Transverse colon (tissue), 4 donors: ENCODE data around the gene GCNT1. TPM values are rescaled to one million over a fixed set of nuclear protein-coding genes. Genes with fewer than 3 reads are reported as not detected.

ENCODE experiments used
- DNase-seq: peaks from one replicate; pipeline ENCODE4 v3.0.0-alpha.2; 2019
- H3K27ac ChIP-seq, 4 donors: fragments of 200-600 bp; sonication (generic); 2 replicates each; pipeline ENCODE4 v1.5.1; 2016 to 2018; ENCODE audit warnings: inconsistent platforms in 4 of 4
- H3K27me3 ChIP-seq: fragments of 200-600 bp; sonication (generic); 2 replicates; pipeline ENCODE4 v1.5.1; 2017; ENCODE audit warnings: inconsistent platforms
- H3K36me3 ChIP-seq, 4 donors: fragments of 200-600 bp; sonication (generic); 2 replicates each; pipeline ENCODE4 v1.5.1; 2017 to 2019; ENCODE audit warnings: inconsistent platforms in 4 of 4
- H3K4me1 ChIP-seq, 4 donors: fragments of 200-600 bp; sonication (generic); 2 replicates each; pipeline ENCODE4 v1.5.1; 2017 to 2020; ENCODE audit warnings: inconsistent platforms in 4 of 4
- H3K4me3 ChIP-seq, 4 donors: fragments of 200-600 bp; sonication (generic); 1 replicate in 1 of 4; 2 replicates in 3 of 4; pipeline versions ENCODE4 v1.5.1 to v1.6.1; 2017 to 2019; ENCODE audit warnings: inconsistent platforms in 4 of 4
- H3K9me3 ChIP-seq, 2 donors: fragments of 200-600 bp; sonication (generic); 2 replicates each; pipeline ENCODE4 v1.5.1; 2017 to 2019; ENCODE audit warnings: inconsistent platforms in 2 of 2
- CTCF ChIP-seq, 5 experiments: fragments of 200-600 bp in 3 of 5; fragments of 450-650 bp in 2 of 5; sonication (generic) in 3 of 5; IDR thresholded peaks; 1 replicate in 2 of 5; 2 replicates in 3 of 5; pipeline ENCODE4 v1.5.1; 2016 to 2017; ENCODE audit warnings: antibody characterized with exemption in 5 of 5, inconsistent platforms in 3 of 5, mild to moderate bottlenecking in 2 of 5, moderate library complexity in 1 of 5
- EP300 ChIP-seq: sonication (generic); formaldehyde crosslinking; IDR thresholded peaks from one replicate; pipeline ENCODE4 v1.6.1; 2017; ENCODE audit warnings: antibody characterized with exemption, low read depth
- POLR2A ChIP-seq: fragments of 450-650 bp; IDR thresholded peaks from one replicate; pipeline ENCODE4 v1.6.1; 2016; ENCODE audit warnings: antibody characterized with exemption, mild to moderate bottlenecking, moderate library complexity
- POLR2AphosphoS5 ChIP-seq, 3 donors: sonication (generic); formaldehyde crosslinking; IDR thresholded peaks; one replicate each; pipeline ENCODE4 v1.6.1; 2016; ENCODE audit warnings: antibody characterized with exemption in 3 of 3
- WGBS, 2 donors: methylation state at CpG; one replicate each; pipeline ENCODE4 v1.1.5; 2018; ENCODE audit warnings: low coverage in 1 of 2; 5-methylcytosine and 5-hydroxymethylcytosine counted together
- in situ Hi-C, 4 donors: fragments of 200-750 bp; cut with MboI; loops; one replicate each; pipeline versions ENCODE4 v1.15.0 to v1.15.1; 2017; ENCODE audit warnings: low sequenced_read_pairs in 3 of 4, low pct_ligation_motif_present in 1 of 4, low pct_unique_long_range_greater_than_20kb in 1 of 4
- intact Hi-C: fragments of 100-400 bp; cut with DNase I; formaldehyde crosslinking; loops from one replicate; pipeline ENCODE4 v1.15.1; 2023; ENCODE audit warnings: low total_unique reads
- total RNA-seq, 4 donors: library from RNA; depleted of rRNA; stranded (reverse); fragments of >200 nt; gene quantifications; one replicate each; pipeline ENCODE4 v1.1.0, GENCODE V29; 2016

GCNT1 gene
- total RNA-seq, 4 donors from 2014 or later = 12.7 to 52.0 (median 27.8) TPM

GRCh38 chr9:76423216-76424177, 35.5 kb upstream of the GCNT1 start:
- intact Hi-C loops = no loop called here
- Histone ChIP-seq H3K9me3 (no peaks in the 10 kb centered on the region), H3K27me3 (no peaks in the 10 kb centered on the region), H3K4me1 (peaks cover 0 to 3% (median 0%) of the 10 kb centered on the region in 4 donors), H3K36me3 (no peaks in the 10 kb centered on the region), H3K4me3 (no peak overlapping the region), H3K27ac (no peak overlapping the region)
- TF ChIP-seq CTCF (IDR thresholded peaks at IDR 0.05) (no peak), POLR2A (no peak), POLR2AphosphoS5 (IDR thresholded peaks at IDR 0.05) (no peak), EP300 (no peak)
- no peak for DNase-seq
- in situ Hi-C loops = no loop called here
- 65 to 100% methylated on average over 1 to 2 of the region's 2 CpGs for WGBS, 2 donors

GRCh38 chr9:76424491-76424890, 34.5 kb upstream of the GCNT1 start:
- WGBS, 2 donors = 70 to 90% methylated on average over 4 of the region's 4 CpGs
- H3K27ac ChIP-seq = no peak overlapping the region
- peaks cover 0 to 3% (median 0%) of the 10 kb centered on the region in 4 donors for H3K4me1 ChIP-seq
- H3K27me3 ChIP-seq = no peaks in the 10 kb centered on the region
- DNase-seq = no peak
- H3K36me3 ChIP-seq = no peaks in the 10 kb centered on the region
- H3K9me3 ChIP-seq = no peaks in the 10 kb centered on the region
- TF ChIP-seq CTCF (IDR thresholded peaks at IDR 0.05) = no peak
- no peak for TF ChIP-seq POLR2AphosphoS5 (IDR thresholded peaks at IDR 0.05)
- no peak for TF ChIP-seq EP300
- no peak for TF ChIP-seq POLR2A
- intact Hi-C loops (no loop called here), in situ Hi-C loops (no loop called here)
- H3K4me3 ChIP-seq = no peak overlapping the region

- TF ChIP-seq CTCF (IDR thresholded peaks at IDR 0.05) = no peak
- TF ChIP-seq POLR2AphosphoS5 (IDR thresholded peaks at IDR 0.05) = no peak
- TF ChIP-seq EP300 = no peak
- TF ChIP-seq POLR2A = no peak
Observed at GRCh38 chr9:76425677-76426453, 33.1 kb upstream of the GCNT1 start.

GRCh38 chr9:76426807-76427419, 32.1 kb upstream of the GCNT1 start:
- no peak overlapping the region for H3K4me3 ChIP-seq
- 33 to 84% methylated on average over 1 to 7 of the region's 7 CpGs for WGBS, 2 donors
- no peaks in the 10 kb centered on the region for H3K27me3 ChIP-seq
- TF ChIP-seq CTCF (IDR thresholded peaks at IDR 0.05) (no peak), EP300 (no peak), POLR2A (no peak), POLR2AphosphoS5 (IDR thresholded peaks at IDR 0.05) (no peak)
- in situ Hi-C loops (loop anchor here in 3 of 4 donors (25.0 kb wide), 2 partner anchors 285 to 585 kb away; partner anchors contain the start of gene FOXB2 (in 2 of the 3)), intact Hi-C loops (no loop called here)
- H3K4me1 ChIP-seq = no peaks in the 10 kb centered on the region
- H3K36me3 ChIP-seq = no peaks in the 10 kb centered on the region
- no peak for DNase-seq
- no peak overlapping the region for H3K27ac ChIP-seq
- H3K9me3 ChIP-seq = no peaks in the 10 kb centered on the region

More at GRCh38 chr9:76425677-76426453, 33.1 kb upstream of the GCNT1 start:
- Histone ChIP-seq H3K27me3 (no peaks in the 10 kb centered on the region), H3K27ac (no peak overlapping the region), H3K4me3 (no peak overlapping the region), H3K4me1 (no peaks in the 10 kb centered on the region), H3K36me3 (no peaks in the 10 kb centered on the region), H3K9me3 (no peaks in the 10 kb centered on the region)
- in situ Hi-C loops (loop anchor here in 3 of 4 donors (25.0 kb wide), 2 partner anchors 286 to 586 kb away; partner anchors contain the start of gene FOXB2 (in 2 of the 3)), intact Hi-C loops (no loop called here)
- WGBS, 2 donors = 89 to 94% methylated on average over 6 to 8 of the region's 8 CpGs
- DNase-seq = no peak
